ENCODE data around the gene KHDC4. TPM values are rescaled to one million over a fixed set of nuclear protein-coding genes. Genes with fewer than 3 reads are reported as not detected.

KHDC4 gene
- total and polyA plus RNA-seq, 2 of the 13 experiments (the other 11 are each of a cell fraction or from before 2014, with no cell fraction given) = 33.5 to 92.0 TPM

DNA sequence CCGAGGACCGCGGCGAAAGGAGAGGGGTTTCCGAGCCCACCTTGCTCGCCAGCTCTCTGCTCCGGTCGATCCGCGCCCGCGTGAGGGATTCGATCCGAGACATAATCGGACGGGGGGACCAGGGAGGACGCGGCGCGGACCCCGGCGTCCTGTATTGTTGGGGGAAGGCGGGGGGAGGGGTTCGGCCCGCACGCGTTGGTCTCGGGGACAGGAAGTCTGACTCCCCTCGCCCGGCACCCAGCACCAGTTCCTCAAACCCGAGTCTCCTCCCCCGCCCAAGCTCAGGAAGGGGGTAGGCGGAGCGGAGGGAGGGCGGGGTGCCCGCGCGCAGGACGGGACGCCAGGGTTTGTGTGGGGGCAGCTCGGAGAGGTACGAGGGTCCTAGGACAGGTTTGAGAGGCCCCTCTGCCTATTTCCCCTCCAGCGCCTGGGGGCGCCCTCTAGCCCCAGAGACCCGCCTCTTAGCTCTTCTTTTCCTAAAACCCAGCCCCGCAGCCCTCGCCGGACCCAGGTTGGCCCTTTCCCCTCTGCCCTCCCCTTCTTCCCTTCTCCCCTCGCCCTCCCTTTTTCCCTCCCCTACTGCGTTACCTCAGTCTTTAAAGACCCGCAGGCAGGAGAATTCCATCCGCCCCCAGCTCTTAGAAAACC is 44.2 kb upstream of the KHDC4 start, which contains the start of gene ARHGEF2 (continued):
- TF ChIP-seq, protein P1, sequence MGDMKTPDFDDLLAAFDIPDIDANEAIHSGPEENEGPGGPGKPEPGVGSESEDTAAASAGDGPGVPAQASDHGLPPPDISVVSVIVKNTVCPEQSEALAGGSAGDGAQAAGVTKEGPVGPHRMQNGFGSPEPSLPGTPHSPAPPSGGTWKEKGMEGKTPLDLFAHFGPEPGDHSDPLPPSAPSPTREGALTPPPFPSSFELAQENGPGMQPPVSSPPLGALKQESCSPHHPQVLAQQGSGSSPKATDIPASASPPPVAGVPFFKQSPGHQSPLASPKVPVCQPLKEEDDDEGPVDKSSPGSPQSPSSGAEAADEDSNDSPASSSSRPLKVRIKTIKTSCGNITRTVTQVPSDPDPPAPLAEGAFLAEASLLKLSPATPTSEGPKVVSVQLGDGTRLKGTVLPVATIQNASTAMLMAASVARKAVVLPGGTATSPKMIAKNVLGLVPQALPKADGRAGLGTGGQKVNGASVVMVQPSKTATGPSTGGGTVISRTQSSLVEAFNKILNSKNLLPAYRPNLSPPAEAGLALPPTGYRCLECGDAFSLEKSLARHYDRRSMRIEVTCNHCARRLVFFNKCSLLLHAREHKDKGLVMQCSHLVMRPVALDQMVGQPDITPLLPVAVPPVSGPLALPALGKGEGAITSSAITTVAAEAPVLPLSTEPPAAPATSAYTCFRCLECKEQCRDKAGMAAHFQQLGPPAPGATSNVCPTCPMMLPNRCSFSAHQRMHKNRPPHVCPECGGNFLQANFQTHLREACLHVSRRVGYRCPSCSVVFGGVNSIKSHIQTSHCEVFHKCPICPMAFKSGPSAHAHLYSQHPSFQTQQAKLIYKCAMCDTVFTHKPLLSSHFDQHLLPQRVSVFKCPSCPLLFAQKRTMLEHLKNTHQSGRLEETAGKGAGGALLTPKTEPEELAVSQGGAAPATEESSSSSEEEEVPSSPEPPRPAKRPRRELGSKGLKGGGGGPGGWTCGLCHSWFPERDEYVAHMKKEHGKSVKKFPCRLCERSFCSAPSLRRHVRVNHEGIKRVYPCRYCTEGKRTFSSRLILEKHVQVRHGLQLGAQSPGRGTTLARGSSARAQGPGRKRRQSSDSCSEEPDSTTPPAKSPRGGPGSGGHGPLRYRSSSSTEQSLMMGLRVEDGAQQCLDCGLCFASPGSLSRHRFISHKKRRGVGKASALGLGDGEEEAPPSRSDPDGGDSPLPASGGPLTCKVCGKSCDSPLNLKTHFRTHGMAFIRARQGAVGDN (CRISPR knock-in tag; IDR thresholded peaks at IDR 0.05) = peak; percentile 81
- no peak for TF ChIP-seq RAD51 (IDR thresholded peaks at IDR 0.05; ENCODE audit: borderline replicate concordance)
- no peak for TF ChIP-seq PRMT3 (CRISPR knock-in tag; IDR thresholded peaks at IDR 0.05; ENCODE audit: borderline replicate concordance, low read depth)
- no peak for TF ChIP-seq ZNF232 (CRISPR knock-in tag; IDR thresholded peaks at IDR 0.05; ENCODE audit: borderline replicate concordance)
- TF ChIP-seq, protein P2, sequence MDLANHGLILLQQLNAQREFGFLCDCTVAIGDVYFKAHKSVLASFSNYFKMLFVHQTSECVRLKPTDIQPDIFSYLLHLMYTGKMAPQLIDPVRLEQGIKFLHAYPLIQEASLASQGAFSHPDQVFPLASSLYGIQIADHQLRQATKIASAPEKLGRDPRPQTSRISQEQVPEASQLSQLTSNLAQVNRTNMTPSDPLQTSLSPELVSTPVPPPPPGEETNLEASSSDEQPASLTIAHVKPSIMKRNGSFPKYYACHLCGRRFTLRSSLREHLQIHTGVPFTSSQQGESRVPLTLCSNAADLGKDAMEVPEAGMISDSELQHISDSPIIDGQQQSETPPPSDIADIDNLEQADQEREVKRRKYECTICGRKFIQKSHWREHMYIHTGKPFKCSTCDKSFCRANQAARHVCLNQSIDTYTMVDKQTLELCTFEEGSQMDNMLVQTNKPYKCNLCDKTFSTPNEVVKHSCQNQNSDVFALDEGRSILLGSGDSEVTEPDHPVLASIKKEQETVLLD (CRISPR knock-in tag; IDR thresholded peaks at IDR 0.05; ENCODE audit: low read depth) = no peak
- TF ChIP-seq MTA1 (CRISPR knock-in tag; IDR thresholded peaks at IDR 0.05; ENCODE audit: borderline replicate concordance) = 0 out of 2 replicates have a peak, but pooled peaks have one; percentile 9
- TF ChIP-seq, protein P3, sequence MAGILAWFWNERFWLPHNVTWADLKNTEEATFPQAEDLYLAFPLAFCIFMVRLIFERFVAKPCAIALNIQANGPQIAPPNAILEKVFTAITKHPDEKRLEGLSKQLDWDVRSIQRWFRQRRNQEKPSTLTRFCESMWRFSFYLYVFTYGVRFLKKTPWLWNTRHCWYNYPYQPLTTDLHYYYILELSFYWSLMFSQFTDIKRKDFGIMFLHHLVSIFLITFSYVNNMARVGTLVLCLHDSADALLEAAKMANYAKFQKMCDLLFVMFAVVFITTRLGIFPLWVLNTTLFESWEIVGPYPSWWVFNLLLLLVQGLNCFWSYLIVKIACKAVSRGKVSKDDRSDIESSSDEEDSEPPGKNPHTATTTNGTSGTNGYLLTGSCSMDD (CRISPR knock-in tag; IDR thresholded peaks at IDR 0.05) = no peak
- TF ChIP-seq KMT2B (CRISPR knock-in tag; IDR thresholded peaks at IDR 0.05) = 0 out of 2 replicates have a peak, but pooled peaks have one; percentile 21
- TF ChIP-seq NFYB (CRISPR knock-in tag; IDR thresholded peaks at IDR 0.05) = no peak
- peak; percentile 46; the same call in 1 of the 2 replicates for TF ChIP-seq PHF21A (CRISPR knock-in tag; IDR thresholded peaks at IDR 0.05)
- no peak for TF ChIP-seq ZNF296 (CRISPR knock-in tag; conservative IDR thresholded peaks at IDR 0.05)
- peak; percentile 56; the same call in 1 of the 2 replicates for TF ChIP-seq UBTF (CRISPR knock-in tag; IDR thresholded peaks at IDR 0.05)
- peak; percentile 49; the same call in 1 of the 2 replicates for TF ChIP-seq TBX2 (CRISPR knock-in tag; IDR thresholded peaks at IDR 0.05; ENCODE audit: borderline replicate concordance)
- TF ChIP-seq EHMT2 (IDR thresholded peaks at IDR 0.05; ENCODE audit: borderline replicate concordance, low read depth, low read length) = no peak
- TF ChIP-seq, protein P4, sequence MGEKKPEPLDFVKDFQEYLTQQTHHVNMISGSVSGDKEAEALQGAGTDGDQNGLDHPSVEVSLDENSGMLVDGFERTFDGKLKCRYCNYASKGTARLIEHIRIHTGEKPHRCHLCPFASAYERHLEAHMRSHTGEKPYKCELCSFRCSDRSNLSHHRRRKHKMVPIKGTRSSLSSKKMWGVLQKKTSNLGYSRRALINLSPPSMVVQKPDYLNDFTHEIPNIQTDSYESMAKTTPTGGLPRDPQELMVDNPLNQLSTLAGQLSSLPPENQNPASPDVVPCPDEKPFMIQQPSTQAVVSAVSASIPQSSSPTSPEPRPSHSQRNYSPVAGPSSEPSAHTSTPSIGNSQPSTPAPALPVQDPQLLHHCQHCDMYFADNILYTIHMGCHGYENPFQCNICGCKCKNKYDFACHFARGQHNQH (CRISPR knock-in tag; IDR thresholded peaks at IDR 0.05) = no peak
- TF ChIP-seq ZSCAN29 (CRISPR knock-in tag; conservative IDR thresholded peaks at IDR 0.05) = no peak
